Activated CD4-positive, alpha-beta T cell treated with anti-CD3 and anti-CD28 coated beads, Interleukin-2, amount 10 ng/mL, durations not matched to agents 24 days and 14 days (primary cell): Measurements from ENCODE around the gene SGCG. TPM values are rescaled to one million over a fixed set of nuclear protein-coding genes. Genes with fewer than 3 reads are reported as not detected.
A peak's percentile ranks its signal among the peaks of the same experiment; 100 is the strongest.
"Not testable (repeated sequence)": the region's sequence is repeated elsewhere in the genome, so short reads cannot be mapped to it uniquely, and the experiment has no call there.

Experiments
- DNase-seq: peaks from one replicate; pipeline ENCODE4 v3.0.0; 2022
- H3K27ac Mint-ChIP-seq: one replicate; pipeline ENCODE4 v1.8.0; 2022; ENCODE audit warnings: mild to moderate bottlenecking, mixed read lengths
- H3K27me3 Mint-ChIP-seq: one replicate; pipeline ENCODE4 v1.8.0; 2022; ENCODE audit warnings: mixed read lengths
- H3K36me3 Mint-ChIP-seq: one replicate; pipeline ENCODE4 v1.8.0; 2022; ENCODE audit warnings: low read depth, mild to moderate bottlenecking, mixed read lengths
- H3K4me1 Mint-ChIP-seq: one replicate; pipeline ENCODE4 v1.8.0; 2021; ENCODE audit warnings: mixed read lengths
- H3K4me3 Mint-ChIP-seq: one replicate; pipeline ENCODE4 v1.8.0; 2022; ENCODE audit warnings: mild to moderate bottlenecking, moderate library complexity, mixed read lengths
- H3K9me3 Mint-ChIP-seq: one replicate; pipeline ENCODE4 v1.8.0; 2021; ENCODE audit warnings: mixed read lengths
- intact Hi-C: fragments of 100-400 bp; cut with micrococcal nuclease; formaldehyde crosslinking; loops from one replicate; pipeline ENCODE4 v1.15.1; 2023
- total RNA-seq: library from RNA; stranded (reverse); gene quantifications from 2 replicates; pipeline ENCODE4 v1.2.3, GENCODE V29; 2022

Gene SGCG, protein sequence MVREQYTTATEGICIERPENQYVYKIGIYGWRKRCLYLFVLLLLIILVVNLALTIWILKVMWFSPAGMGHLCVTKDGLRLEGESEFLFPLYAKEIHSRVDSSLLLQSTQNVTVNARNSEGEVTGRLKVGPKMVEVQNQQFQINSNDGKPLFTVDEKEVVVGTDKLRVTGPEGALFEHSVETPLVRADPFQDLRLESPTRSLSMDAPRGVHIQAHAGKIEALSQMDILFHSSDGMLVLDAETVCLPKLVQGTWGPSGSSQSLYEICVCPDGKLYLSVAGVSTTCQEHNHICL
- not detected in 2 replicates for total RNA-seq

- Mint-ChIP-seq H3K4me3 (no peak within 1 kb of the TSS), H3K4me1 (no peaks in the 10 kb centered on the region), H3K27ac (no peak within 1 kb of the TSS), H3K27me3 (peaks cover 6% of the 10 kb centered on the region), H3K9me3 (no peaks in the 10 kb centered on the region), H3K36me3 (no peaks in the 10 kb centered on the region)
- DNase-seq, result no peak
- intact Hi-C loops, result no loop called here
These were observed at the start of gene SGCG for GRCh38 chr13:23180711-23181110. TSS of gene SGCG (plus strand) at chr13:23180979. CDS start at chr13:23203695, 22,716 bp downstream.

DNA sequence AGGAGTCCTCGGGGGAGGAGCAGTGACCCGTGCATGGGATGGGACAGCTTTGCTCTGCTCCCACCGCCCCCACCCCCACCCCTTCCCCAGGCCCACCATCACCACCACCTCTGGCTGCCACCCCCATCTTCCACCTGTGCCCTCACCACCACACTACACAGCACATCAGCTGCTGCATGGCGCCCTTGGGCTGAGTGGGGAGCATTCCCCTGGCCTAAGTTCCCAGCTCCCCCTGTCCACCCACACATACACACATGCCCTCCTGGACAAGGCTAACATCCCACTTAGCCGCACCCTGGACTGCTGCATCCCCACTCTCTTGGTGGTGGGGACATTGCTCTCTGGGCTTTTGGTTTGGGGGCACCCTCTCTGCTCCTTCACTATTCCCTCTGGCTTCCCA is 46.2 kb upstream of the SGCG start:
- no peaks in the 10 kb centered on the region for H3K4me1 Mint-ChIP-seq
- no peak for DNase-seq
- intact Hi-C loops, result no loop called here
- no peak overlapping the region for H3K27ac Mint-ChIP-seq
- H3K4me3 Mint-ChIP-seq, result no peak overlapping the region
- H3K27me3 Mint-ChIP-seq, result no peaks in the 10 kb centered on the region
- no peaks in the 10 kb centered on the region for H3K9me3 Mint-ChIP-seq
- no peaks in the 10 kb centered on the region for H3K36me3 Mint-ChIP-seq

GRCh38 chr13:23140492-23140891 is 40.3 kb upstream of the SGCG start:
- intact Hi-C loops, result no loop called here
- Mint-ChIP-seq H3K9me3 (no peaks in the 10 kb centered on the region), H3K36me3 (no peaks in the 10 kb centered on the region), H3K27me3 (no peaks in the 10 kb centered on the region), H3K4me3 (no peak overlapping the region), H3K4me1 (no peaks in the 10 kb centered on the region), H3K27ac (no peak overlapping the region)
- no peak for DNase-seq

DNA sequence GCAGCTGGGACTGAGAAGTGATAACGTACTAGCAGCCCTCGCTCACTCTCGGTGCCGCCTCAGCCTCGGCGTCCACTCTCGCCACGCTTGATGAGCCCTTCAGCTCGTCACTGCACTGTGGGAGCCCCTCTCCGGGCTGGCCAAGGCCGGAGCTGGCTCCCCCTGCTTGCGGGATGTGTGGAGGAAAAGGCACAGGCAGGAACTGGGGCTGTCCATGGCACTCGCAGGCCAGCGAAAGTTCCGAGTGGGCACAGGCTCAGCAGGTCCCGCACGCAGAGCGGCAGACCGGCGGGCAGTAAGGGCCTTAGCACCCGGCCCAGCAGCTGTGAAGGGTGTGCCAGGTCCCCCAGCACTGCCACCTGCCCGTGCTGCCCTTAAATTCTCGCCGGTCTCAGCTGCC is 38.8 kb upstream of the SGCG start:
- no peak overlapping the region for H3K27ac Mint-ChIP-seq
- no peaks in the 10 kb centered on the region for H3K9me3 Mint-ChIP-seq
- no peak for DNase-seq
- H3K4me3 Mint-ChIP-seq, result no peak overlapping the region
- H3K4me1 Mint-ChIP-seq, result no peaks in the 10 kb centered on the region
- H3K36me3 Mint-ChIP-seq, result no peaks in the 10 kb centered on the region
- no peaks in the 10 kb centered on the region for H3K27me3 Mint-ChIP-seq
- intact Hi-C loops, result no loop called here

GRCh38 chr13:23142607-23143006 is 38.2 kb upstream of the SGCG start:
- DNase-seq, H3K4me1 Mint-ChIP-seq, H3K9me3 Mint-ChIP-seq, intact Hi-C loops, H3K36me3 Mint-ChIP-seq, H3K27me3 Mint-ChIP-seq, H3K27ac Mint-ChIP-seq, H3K4me3 Mint-ChIP-seq: not testable (repeated sequence)

GRCh38 chr13:23144431-23144830 is 36.3 kb upstream of the SGCG start:
- H3K27ac Mint-ChIP-seq, result no peak overlapping the region
- H3K4me3 Mint-ChIP-seq, result no peak overlapping the region
- H3K36me3 Mint-ChIP-seq, result no peaks in the 10 kb centered on the region

DNA sequence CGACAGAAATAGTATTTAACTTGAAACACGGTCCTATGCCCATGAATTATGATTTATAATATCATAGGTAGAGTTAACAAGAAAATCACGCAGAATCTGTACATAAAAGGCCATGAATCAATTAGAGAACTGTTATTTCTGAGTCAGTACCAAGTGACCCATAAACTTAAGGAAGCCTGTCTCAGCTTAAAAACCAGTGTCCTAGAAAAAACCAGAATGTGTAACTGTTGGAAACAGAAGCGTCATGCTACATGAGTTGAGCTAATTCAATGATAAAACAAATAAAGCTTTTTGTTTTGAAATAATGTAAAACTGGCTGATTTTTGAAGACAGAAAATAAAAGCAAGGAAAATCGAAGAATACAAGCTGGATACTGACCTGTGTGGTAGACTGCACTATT is 34.8 kb upstream of the SGCG start:
- Mint-ChIP-seq H3K4me1 (no peaks in the 10 kb centered on the region), H3K27me3 (no peaks in the 10 kb centered on the region), H3K36me3 (no peaks in the 10 kb centered on the region), H3K27ac (no peak overlapping the region), H3K9me3 (no peaks in the 10 kb centered on the region), H3K4me3 (no peak overlapping the region)
- no peak for DNase-seq
- intact Hi-C loops, result no loop called here

More at GRCh38 chr13:23144431-23144830, 36.3 kb upstream of the SGCG start:
- DNase-seq, result no peak
- H3K9me3 Mint-ChIP-seq, result no peaks in the 10 kb centered on the region
- no peaks in the 10 kb centered on the region for H3K27me3 Mint-ChIP-seq
- no peaks in the 10 kb centered on the region for H3K4me1 Mint-ChIP-seq
- intact Hi-C loops, result no loop called here

GRCh38 chr13:23146811-23147625 is 33.8 kb upstream of the SGCG start:
- no peak overlapping the region for H3K27ac Mint-ChIP-seq
- no peaks in the 10 kb centered on the region for H3K27me3 Mint-ChIP-seq
- H3K4me1 Mint-ChIP-seq, result no peaks in the 10 kb centered on the region
- H3K36me3 Mint-ChIP-seq, result no peaks in the 10 kb centered on the region
- intact Hi-C loops, result no loop called here
- H3K4me3 Mint-ChIP-seq, result no peak overlapping the region
- no peak for DNase-seq
- H3K9me3 Mint-ChIP-seq, result no peaks in the 10 kb centered on the region

DNA sequence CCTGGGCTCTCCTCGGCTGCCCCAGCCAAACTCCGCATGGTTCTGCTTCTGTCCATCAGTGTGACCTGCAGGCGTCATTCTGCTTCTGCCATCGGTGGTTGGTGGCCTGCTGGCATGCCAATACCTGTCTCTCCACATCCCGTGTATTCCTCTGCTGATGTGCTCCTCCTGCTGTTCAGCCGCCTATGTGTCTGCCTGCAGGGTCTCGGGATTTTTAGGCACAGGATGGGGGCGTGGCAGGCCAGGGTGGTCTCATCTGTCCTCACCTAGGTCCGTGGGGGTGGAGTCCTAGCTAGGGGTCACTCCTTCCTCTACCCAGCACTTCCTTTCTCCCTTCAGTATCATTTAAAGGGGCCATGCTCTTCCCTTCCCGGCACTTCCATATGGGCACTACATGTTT is 33.0 kb upstream of the SGCG start:
- Mint-ChIP-seq H3K4me3 (no peak overlapping the region), H3K27me3 (no peaks in the 10 kb centered on the region), H3K36me3 (no peaks in the 10 kb centered on the region), H3K9me3 (no peaks in the 10 kb centered on the region), H3K4me1 (no peaks in the 10 kb centered on the region), H3K27ac (no peak overlapping the region)
- intact Hi-C loops, result no loop called here
- no peak for DNase-seq

DNA sequence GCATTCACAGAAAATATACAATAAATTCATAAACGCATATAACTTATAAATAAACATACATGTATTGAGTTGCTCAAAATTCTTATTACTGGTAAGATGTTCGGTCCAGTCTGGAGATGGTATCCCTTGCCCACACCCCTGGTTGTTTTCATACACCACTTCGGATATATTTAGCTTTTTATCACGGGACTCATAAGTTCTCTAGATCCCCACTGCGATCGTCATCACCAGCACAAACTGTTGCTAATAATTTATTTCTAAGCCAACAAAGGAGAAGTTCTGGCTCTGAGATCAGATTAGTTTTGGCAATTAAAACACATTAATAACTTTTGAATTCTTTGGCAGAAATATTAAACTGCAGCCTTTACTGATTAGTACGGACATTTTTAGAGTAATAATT is 23.0 kb upstream of the SGCG start:
- H3K9me3 Mint-ChIP-seq, result no peaks in the 10 kb centered on the region
- H3K27ac Mint-ChIP-seq, result no peak overlapping the region
- peaks cover 21% of the 10 kb centered on the region for H3K27me3 Mint-ChIP-seq
- H3K4me1 Mint-ChIP-seq, result peaks cover 2% of the 10 kb centered on the region
- no peak for DNase-seq
- no peaks in the 10 kb centered on the region for H3K36me3 Mint-ChIP-seq
- no peak overlapping the region for H3K4me3 Mint-ChIP-seq
- intact Hi-C loops, result no loop called here

DNA sequence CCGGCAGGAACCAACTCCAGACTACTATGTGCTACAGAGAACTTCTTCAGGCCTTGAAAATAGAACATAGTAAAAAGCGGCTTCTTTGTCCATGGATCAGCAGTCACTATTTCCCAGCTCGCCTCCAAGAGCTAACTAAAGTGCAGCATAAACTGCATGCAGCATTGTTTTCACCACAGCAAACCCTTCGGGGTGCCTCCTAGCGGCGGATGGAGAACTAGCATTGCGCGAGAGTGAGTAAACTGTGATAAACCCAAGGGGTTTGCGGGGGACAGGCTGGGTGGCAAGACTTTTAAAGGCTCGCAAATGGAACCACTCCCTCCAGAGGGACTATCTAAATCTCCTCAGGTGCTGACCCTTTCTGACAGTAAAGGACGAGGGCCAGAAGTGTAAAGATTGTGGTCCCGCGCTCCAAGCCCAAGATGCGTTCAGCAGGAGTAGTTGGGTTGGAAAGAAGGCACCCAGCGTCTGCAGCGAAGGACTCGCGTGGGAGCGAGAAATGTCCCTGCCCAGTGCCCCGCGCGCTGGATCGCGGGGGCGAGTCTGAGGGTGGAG is 21.5 kb upstream of the SGCG start:
- H3K4me3 Mint-ChIP-seq, result no peak overlapping the region
- peaks cover 2% of the 10 kb centered on the region for H3K4me1 Mint-ChIP-seq
- no peaks in the 10 kb centered on the region for H3K9me3 Mint-ChIP-seq
- no peaks in the 10 kb centered on the region for H3K36me3 Mint-ChIP-seq
- no peak overlapping the region for H3K27ac Mint-ChIP-seq
- peak; percentile 68 for DNase-seq
- intact Hi-C loops, result no loop called here
- peaks cover 22% of the 10 kb centered on the region for H3K27me3 Mint-ChIP-seq

DNA sequence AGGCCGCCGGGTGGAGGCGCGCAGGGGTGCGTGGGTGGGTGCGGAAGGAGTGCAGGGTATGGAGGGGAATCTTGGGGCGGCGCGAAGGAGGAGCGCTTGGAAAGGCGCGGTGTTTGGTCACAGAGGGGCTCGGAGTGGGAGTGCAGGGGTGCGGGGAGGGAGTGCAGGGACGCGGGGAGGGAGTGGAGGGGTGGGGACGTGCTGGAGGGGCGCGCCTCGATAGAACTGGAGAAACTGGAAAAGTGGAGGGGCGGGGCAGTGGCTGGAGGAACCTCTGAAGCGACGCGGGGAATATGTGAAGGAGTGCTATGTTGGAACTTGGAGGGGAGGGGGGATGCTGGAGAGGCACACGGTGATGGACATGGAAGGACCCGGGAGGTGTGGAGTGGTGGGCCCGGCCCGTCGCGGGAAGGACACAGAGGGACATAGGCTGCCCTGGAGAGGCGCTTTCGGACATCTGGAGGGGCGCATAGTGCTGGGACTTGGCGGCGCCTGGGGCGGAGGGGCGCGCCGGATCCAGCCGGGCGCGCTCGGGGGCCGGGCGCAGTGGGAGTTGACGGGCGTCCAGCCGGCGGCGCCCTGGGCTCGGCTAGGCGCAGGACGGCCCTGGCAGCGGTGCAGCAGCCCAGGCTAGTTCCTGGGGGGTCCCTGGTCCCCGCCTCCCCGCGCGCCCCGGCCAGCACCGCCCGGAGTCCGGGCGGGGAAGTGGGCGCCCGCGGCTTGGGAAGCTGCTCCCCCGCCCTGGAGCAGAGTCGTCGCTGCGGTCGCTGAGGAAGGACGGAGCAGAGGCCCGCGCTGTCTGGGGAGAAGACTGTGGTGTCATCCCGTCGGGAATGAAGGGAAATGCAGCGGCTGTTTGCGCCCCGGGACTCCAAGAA is 20.8 kb upstream of the SGCG start:
- peaks cover 2% of the 10 kb centered on the region for H3K4me1 Mint-ChIP-seq
- no peaks in the 10 kb centered on the region for H3K36me3 Mint-ChIP-seq
- H3K9me3 Mint-ChIP-seq, result no peaks in the 10 kb centered on the region
- intact Hi-C loops, result no loop called here
- DNase-seq, result no peak
- peaks cover 22% of the 10 kb centered on the region for H3K27me3 Mint-ChIP-seq
- no peak overlapping the region for H3K27ac Mint-ChIP-seq
- no peak overlapping the region for H3K4me3 Mint-ChIP-seq

DNA sequence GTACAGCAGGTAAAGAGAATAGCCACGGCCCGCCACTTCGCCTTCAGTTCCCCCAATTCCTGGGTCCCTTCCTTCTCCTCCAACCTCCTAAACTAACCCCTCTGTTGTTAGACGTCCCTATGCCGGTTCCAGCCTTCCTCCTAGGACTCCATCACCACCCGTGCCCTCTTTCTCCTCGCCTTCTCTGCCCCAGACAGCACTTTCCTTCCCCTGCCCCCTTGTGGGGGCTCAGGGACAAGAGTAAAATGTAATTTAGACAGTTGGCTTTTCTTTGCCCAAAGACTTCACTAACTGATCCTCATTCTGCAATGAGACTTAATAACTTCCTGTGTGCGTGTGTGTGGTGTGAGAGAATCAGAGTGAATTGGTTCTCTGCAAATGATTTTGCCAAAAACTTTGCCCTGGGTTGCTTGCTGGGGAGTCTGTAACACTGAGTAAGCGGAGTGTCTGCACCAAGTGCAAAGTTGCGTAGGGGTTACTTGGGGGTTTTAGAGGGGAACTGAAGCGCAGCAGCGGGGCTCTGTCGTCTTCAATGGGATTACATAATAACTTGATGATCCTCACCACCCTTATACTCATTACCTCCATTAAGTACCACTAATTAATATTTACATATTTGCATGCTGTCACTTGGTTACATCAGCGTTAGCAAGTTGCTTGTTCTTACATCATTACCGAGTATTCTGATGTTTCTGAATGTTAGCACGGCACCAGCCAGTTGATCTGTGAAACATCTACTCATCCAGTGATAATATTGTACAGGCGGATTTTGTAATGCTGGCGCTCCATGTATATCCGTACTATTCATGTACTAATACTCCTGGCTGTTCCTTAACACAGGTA is 19.9 kb upstream of the SGCG start:
- H3K4me3 Mint-ChIP-seq, result no peak overlapping the region
- H3K9me3 Mint-ChIP-seq, result no peaks in the 10 kb centered on the region
- no peaks in the 10 kb centered on the region for H3K36me3 Mint-ChIP-seq
- intact Hi-C loops, result no loop called here
- H3K27ac Mint-ChIP-seq, result no peak overlapping the region
- H3K27me3 Mint-ChIP-seq, result peaks cover 22% of the 10 kb centered on the region
- DNase-seq, result no peak
- H3K4me1 Mint-ChIP-seq, result peaks cover 2% of the 10 kb centered on the region
